Lung (tissue), 12 donors: ENCODE measurements around the gene PTPRD. TPM values are rescaled to one million over a fixed set of nuclear protein-coding genes. Genes with fewer than 3 reads are reported as not detected.
A peak's percentile ranks its signal among the peaks of the same experiment; 100 is the strongest.

ENCODE experiments used
- ATAC-seq: fragments of 200-7000 bp; cut with Tn5 transposase; one replicate; pipeline ENCODE4 v1.9.1; 2020; ENCODE audit warnings: moderate number of reproducible peaks; ENCODE audit not compliant: insufficient read depth, low FRiP score
- DNase-seq, 3 donors: peaks; one replicate each; pipeline ENCODE4 v3.0.0-alpha.2; 2013 to 2017
- H3K27ac ChIP-seq, 2 donors: one replicate each; pipeline ENCODE4 v1.5.1; 2013; ENCODE audit warnings: mild to moderate bottlenecking in 2 of 2, moderate library complexity in 2 of 2, control low read depth in 1 of 2, inconsistent platforms in 1 of 2, low read depth in 1 of 2, low read length in 1 of 2
- H3K27me3 ChIP-seq, 3 donors: one replicate each; pipeline ENCODE4 v1.5.1; 2013; ENCODE audit warnings: low read length in 2 of 3; ENCODE audit not compliant: control insufficient read depth in 3 of 3, insufficient read depth in 3 of 3
- H3K36me3 ChIP-seq, 4 donors: one replicate each; pipeline ENCODE4 v1.5.1; 2013; ENCODE audit warnings: low read length in 4 of 4, mild to moderate bottlenecking in 1 of 4, moderate library complexity in 1 of 4; ENCODE audit not compliant: control insufficient read depth in 4 of 4, insufficient read depth in 4 of 4
- H3K4me1 ChIP-seq, 5 donors: one replicate each; pipeline ENCODE4 v1.5.1; 2013; ENCODE audit warnings: low read length in 5 of 5, mild to moderate bottlenecking in 2 of 5, moderate library complexity in 1 of 5; ENCODE audit not compliant: control insufficient read depth in 5 of 5, insufficient read depth in 5 of 5
- H3K4me3 ChIP-seq: one replicate; pipeline ENCODE4 v1.5.1; 2013; ENCODE audit warnings: mild to moderate bottlenecking, control low read depth, moderate library complexity
- H3K9ac ChIP-seq, 2 donors: one replicate each; pipeline ENCODE4 v1.5.1; 2013; ENCODE audit warnings: low read length in 2 of 2, control low read depth in 1 of 2; ENCODE audit not compliant: insufficient read depth in 1 of 2
- H3K9me3 ChIP-seq, 4 donors: one replicate each; pipeline ENCODE4 v1.5.1; 2013; ENCODE audit warnings: low read length in 3 of 4, mild to moderate bottlenecking in 1 of 4, moderate library complexity in 1 of 4; ENCODE audit not compliant: control insufficient read depth in 4 of 4, insufficient read depth in 3 of 4
- CTCF ChIP-seq: IDR thresholded peaks from 2 replicates; pipeline ENCODE4 v1.5.1; 2012; ENCODE audit warnings: mild to moderate bottlenecking; ENCODE audit errors: control extremely low read depth, extremely low read depth
- WGBS, 2 donors: extraction: QIAGEN DNeasy Blood & Tissue Kit; methylation state at CpG; one replicate each; pipeline ENCODE4 v1.1.7; 2013; 5-methylcytosine and 5-hydroxymethylcytosine counted together
- polyA plus RNA-seq, 2 donors: library from polyadenylated mRNA; stranded (reverse); fragments of 200-250 nt; gene quantifications; one replicate each; pipeline ENCODE4 v1.2.1, GENCODE V29; 2013
- total RNA-seq, 2 donors: library from RNA; depleted of rRNA in 1 of 2; stranded (reverse); fragments of >200 nt in 1 of 2; gene quantifications; one replicate each; pipeline ENCODE4 v1.2.1, GENCODE V29; 2014 to 2021
- donor health status: control.
- donor health status: control.
- donor health status: Bipolar disorder and iron deficiency.
- donor health status: healthy.
- donor health status: DM: yes; HTN: yes; CAD: no.

The PTPRD gene
- total and polyA plus RNA-seq, 4 donors = 1.9 to 145 (median 13.7) TPM

- H3K4me3 ChIP-seq = no peak overlapping the region
- no peaks in the 10 kb centered on the region for H3K27me3 ChIP-seq
- peaks cover 0 to 9% (median 3%) of the 10 kb centered on the region in 5 donors for H3K4me1 ChIP-seq
- ATAC-seq (no peak), DNase-seq (no peak)
- no peak overlapping the region for H3K9ac ChIP-seq
- no peaks in the 10 kb centered on the region for H3K9me3 ChIP-seq
- H3K36me3 ChIP-seq = no peaks in the 10 kb centered on the region
- H3K27ac ChIP-seq = no peak overlapping the region
- TF ChIP-seq CTCF = no peak
These were observed 340.0 kb downstream of the PTPRD start for GRCh38 chr9:10272830-10273229.

GRCh38 chr9:10268531-10269485 is 344.0 kb downstream of the PTPRD start:
- H3K9me3 ChIP-seq = peaks cover 0 to under 1% (median 0%) of the 10 kb centered on the region in 4 donors
- DNase-seq (peak; percentile 71 to 84 (median 78)), ATAC-seq (no peak)
- no peaks in the 10 kb centered on the region for H3K27me3 ChIP-seq
- no peak overlapping the region for H3K9ac ChIP-seq
- no peak overlapping the region for H3K4me3 ChIP-seq
- no peak for TF ChIP-seq CTCF
- H3K36me3 ChIP-seq = no peaks in the 10 kb centered on the region
- 10 to 14% methylated on average over 8 of the region's 8 CpGs for WGBS, 2 donors
- H3K27ac ChIP-seq = peak overlapping the region in 1 of 2 donors; percentile 53
- peaks cover 0 to 9% (median 0%) of the 10 kb centered on the region in 5 donors for H3K4me1 ChIP-seq

- H3K36me3 ChIP-seq = no peaks in the 10 kb centered on the region
- ATAC-seq (no peak), DNase-seq (peak; percentile 93 to 98 (median 97))
- 68 to 82% methylated on average over 2 of the region's 2 CpGs for WGBS, 2 donors
- no peak for TF ChIP-seq CTCF
- peak overlapping the region in 1 of 2 donors; percentile 2 for H3K27ac ChIP-seq
- H3K9ac ChIP-seq = no peak overlapping the region
- peaks cover 0 to 9% (median 0%) of the 10 kb centered on the region in 5 donors for H3K4me1 ChIP-seq
- no peak overlapping the region for H3K4me3 ChIP-seq
- H3K27me3 ChIP-seq = no peaks in the 10 kb centered on the region
- H3K9me3 ChIP-seq = peaks cover 0 to 3% (median 0%) of the 10 kb centered on the region in 4 donors
These were observed 347.6 kb downstream of the PTPRD start for GRCh38 chr9:10265153-10265631.
